HG03139 (cell line): Measurements from ENCODE around the gene ZP3.
"Not testable (repeated sequence)": the region's sequence is repeated elsewhere in the genome, so short reads cannot be mapped to it uniquely, and the experiment has no call there.

Source experiments
- ATAC-seq: cut with Tn5 transposase; IDR thresholded peaks from one replicate; pipeline ENCODE4 v1.9.1; 2021; ENCODE audit not compliant: unreplicated experiment

The ZP3 gene

GRCh38 chr7:76480403-76481253, 55.9 kb downstream of the ZP3 start:
- not testable (repeated sequence) for ATAC-seq

GRCh38 chr7:76482660-76483059, 57.9 kb downstream of the ZP3 start:
- ATAC-seq: not testable (repeated sequence)

- ATAC-seq: not testable (repeated sequence)
Observed at GRCh38 chr7:76483081-76483480, 58.3 kb downstream of the ZP3 start.

GRCh38 chr7:76484456-76484855, 59.7 kb downstream of the ZP3 start:
- ATAC-seq: not testable (repeated sequence)

GRCh38 chr7:76485822-76486610, 61.3 kb downstream of the ZP3 start:
- peak; percentile 2 for ATAC-seq

GRCh38 chr7:76486618-76487017, 61.9 kb downstream of the ZP3 start:
- ATAC-seq: peak; percentile 99

- not testable (repeated sequence) for ATAC-seq
Observed at GRCh38 chr7:76487969-76488368, 63.2 kb downstream of the ZP3 start.
